Subcutaneous adipose tissue (tissue), 4 donors: ENCODE data around the gene TOGARAM2. TPM values are rescaled to one million over a fixed set of nuclear protein-coding genes. Genes with fewer than 3 reads are reported as not detected.

ENCODE experiments used
- total RNA-seq, 4 donors: library from RNA; depleted of rRNA; stranded (reverse); fragments of >200 nt; gene quantifications; one replicate each; pipeline ENCODE4 v1.1.0, GENCODE V29; 2016
- TF ChIP-seq, protein P1 (sequence below): fragments of 450-650 bp; IDR thresholded peaks from one replicate; pipeline ENCODE4 v1.5.1; 2016; ENCODE audit warnings: low read depth, mild to moderate bottlenecking, control low read depth, antibody characterized with exemption, moderate library complexity

Gene TOGARAM2
- total RNA-seq, 4 donors from 2014 or later: 0.16 to 3.5 (median 2.0) TPM

DNA sequence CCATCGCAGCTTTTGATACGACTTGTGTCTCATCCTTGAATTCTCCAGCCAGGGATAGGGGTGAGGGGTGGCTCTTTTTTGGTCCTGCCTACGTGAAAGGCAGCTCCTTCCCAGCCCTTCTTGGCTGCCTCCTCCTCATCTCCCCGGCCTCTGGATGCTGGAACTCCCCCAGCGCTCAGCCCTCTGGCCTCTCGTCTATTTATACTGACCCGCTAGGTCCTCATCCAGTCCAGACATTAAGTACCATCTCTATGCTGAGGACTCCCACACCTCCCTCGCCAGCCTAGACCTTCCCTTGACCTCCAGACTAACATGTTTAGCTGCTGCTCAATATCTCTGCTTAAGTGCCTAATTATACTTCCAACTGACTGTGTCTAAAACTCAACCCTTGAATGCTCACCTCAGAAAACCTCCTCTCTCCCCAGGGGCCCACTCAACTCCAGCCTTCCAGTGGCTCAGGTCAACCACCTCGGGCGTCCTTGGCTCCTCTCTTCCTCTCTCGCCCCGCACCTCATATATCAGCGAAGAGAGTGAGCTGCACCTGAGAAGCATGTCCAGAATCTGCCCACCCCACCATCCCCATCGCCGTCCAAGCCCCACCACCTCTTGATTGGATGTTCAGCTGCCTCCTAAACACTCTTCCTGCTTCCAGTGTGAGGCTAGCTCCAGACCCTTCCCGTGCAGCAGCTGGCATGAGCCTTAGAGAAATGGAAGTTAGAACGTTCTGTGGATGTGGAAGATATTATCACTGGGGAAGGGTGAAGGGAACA, 34.8 kb downstream of the TOGARAM2 start:
- TF ChIP-seq, protein P1, sequence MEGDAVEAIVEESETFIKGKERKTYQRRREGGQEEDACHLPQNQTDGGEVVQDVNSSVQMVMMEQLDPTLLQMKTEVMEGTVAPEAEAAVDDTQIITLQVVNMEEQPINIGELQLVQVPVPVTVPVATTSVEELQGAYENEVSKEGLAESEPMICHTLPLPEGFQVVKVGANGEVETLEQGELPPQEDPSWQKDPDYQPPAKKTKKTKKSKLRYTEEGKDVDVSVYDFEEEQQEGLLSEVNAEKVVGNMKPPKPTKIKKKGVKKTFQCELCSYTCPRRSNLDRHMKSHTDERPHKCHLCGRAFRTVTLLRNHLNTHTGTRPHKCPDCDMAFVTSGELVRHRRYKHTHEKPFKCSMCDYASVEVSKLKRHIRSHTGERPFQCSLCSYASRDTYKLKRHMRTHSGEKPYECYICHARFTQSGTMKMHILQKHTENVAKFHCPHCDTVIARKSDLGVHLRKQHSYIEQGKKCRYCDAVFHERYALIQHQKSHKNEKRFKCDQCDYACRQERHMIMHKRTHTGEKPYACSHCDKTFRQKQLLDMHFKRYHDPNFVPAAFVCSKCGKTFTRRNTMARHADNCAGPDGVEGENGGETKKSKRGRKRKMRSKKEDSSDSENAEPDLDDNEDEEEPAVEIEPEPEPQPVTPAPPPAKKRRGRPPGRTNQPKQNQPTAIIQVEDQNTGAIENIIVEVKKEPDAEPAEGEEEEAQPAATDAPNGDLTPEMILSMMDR: no peak

DNA sequence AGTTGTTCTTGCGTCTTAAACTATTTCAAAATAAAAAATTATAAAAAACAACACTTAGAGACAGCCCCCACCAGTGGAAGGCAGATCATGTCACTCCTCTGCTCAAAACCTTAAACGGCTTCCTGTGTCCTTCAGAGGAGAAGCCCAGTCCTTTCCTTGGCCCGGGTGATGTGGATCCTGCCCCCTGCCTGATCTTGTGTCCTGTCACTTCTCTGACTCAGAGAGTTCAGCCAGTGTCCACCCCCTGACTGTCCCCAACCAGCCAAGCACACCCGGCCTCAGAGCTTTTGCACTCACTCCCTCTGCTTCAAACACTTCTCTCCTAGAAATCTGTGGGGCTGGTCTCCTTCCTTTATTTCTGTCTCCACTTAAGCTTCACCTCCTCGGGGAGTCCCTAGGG, 35.4 kb downstream of the TOGARAM2 start:
- TF ChIP-seq, protein P1: no peak

DNA sequence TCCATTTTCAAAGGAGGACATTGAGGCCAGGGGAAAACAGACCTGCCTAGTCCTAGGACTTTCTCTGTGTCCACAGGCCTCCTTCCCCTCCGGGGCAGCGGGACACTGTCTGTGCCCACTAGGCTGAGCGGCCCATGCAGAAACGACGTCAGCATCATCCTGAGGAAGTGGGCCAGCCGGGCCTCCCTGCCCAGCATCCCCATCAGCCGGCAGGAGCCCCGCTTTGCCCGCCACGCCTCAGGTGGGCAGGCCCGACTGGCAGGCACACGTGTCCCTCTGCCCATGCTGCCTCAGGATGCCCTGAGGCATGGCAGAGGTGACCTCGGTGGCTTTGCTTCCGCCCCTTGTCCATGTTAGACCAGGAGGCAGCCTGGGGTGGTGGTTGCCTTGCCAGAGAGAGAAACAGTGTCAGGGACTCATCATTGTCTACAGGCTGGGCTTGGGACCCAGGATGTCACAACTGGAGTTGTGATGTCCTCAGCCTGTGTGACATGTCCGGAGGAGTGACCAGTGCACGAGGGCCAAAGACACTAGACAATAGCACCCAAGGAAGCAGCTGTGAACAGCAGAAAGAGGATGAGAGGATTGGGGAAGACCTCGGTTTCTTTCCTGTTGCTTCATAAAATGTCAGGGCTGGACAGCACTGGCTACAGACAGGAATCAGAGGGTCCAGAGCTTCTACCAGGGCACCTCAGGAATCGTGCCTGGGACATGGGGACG, 36.8 kb downstream of the TOGARAM2 start:
- TF ChIP-seq, protein P1: no peak

DNA sequence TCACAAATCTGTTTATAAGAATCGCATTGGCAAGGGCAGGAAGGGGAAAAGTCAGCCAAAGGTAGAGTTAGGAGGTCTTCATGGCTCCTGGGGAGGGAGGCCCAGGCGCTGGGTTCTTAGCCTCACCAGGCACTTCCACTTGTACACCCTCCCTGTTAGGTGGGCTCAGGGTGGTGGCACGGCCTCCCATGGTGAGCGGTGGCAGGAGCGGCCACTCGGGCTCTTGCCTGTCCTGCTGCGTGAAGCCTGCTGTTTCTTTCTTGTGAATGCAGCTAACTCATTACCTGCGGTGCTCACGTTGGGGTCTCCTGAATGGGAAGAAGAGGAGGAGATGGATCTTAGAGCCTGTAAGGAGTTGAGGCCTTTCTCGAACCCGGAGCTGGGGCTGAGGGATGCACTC, 40.8 kb downstream of the TOGARAM2 start:
- TF ChIP-seq, protein P1: no peak

DNA sequence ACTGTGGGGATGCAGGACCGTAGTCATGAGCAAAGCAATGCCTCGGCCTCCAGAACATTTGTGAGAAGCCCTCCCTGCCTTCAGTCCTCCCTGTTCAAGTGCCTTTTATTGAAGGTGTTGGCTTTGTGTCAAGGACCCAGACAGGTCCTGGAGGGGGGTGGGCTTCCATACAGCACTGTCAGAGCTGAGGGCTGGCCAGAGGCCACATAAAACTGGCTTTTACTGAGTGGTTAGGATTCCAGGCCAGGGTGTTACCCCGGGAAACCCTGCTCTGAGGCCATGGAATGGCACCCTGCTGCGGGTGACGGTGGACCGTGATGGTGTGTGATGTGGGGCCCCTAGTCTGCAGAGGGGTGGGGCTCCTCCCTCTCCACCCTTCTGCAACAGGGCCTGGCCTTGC, 41.6 kb downstream of the TOGARAM2 start:
- TF ChIP-seq, protein P1: no peak

DNA sequence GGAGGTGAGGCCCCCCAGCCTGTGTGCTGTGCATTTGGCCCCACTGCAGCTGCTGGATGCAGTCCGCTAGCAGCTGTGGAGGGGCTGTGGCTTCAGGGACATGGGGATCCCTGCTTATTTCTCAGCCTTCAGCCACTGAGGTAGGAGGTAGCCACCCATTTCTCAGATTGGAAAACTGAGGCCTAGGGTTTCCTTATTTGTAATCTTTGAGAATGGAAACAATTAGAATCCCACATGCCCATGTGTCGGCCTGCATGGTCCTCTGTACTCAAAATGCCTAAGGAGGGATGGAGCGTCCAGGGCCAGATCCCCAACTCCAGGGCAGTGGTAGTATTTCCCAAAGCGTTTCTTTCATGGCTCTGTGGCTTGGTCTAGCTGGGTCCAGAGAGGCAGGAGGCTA, 42.1 kb downstream of the TOGARAM2 start:
- TF ChIP-seq, protein P1: no peak

DNA sequence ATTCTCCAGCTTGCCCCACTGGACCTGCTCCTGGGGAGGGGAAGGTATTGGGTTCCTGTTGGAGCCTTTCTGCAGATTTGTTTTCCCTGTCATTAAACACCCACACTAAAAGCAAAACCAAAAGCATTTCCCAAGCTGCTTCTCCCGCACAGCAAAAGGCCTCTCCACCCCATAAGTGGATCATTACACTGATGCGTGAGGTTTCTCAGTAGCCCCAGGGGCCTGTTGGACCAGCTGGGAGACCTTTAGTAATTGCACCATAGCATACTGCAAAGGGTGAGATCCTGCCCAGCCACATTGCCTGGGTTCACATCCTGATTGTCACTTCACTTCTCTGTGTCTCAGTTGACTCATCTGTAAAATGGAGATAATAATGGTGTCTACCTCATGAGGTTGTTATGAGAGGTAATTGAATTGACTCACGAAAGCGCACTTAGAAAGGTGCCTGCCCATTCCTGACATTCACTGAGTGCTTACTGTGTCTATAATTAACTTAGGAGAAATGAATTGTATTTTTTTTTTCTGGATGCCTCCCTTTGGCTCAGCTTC, 43.9 kb downstream of the TOGARAM2 start:
- TF ChIP-seq, protein P1: no peak
